H1 (cell line): ENCODE data around the gene MBOAT2. TPM values are rescaled to one million over a fixed set of nuclear protein-coding genes. Genes with fewer than 3 reads are reported as not detected.

Source experiments
- BACH1 ChIP-seq: IDR thresholded peaks from 2 replicates; pipeline ENCODE4 v1.6.1; 2012; ENCODE audit warnings: low read length, improper control_type of control experiment
- BRCA1 ChIP-seq: IDR thresholded peaks from 2 replicates; pipeline ENCODE4 v1.6.1; 2012; ENCODE audit warnings: low read depth, low read length, improper control_type of control experiment
- JUND ChIP-seq: IDR thresholded peaks from 2 replicates; pipeline ENCODE4 v1.6.1; 2011; ENCODE audit warnings: mild to moderate bottlenecking, improper control_type of control experiment, low read length
- RNF2 ChIP-seq: fragments of 200-900, 300-1000 bp; sonication (generic); IDR thresholded peaks from 2 replicates; pipeline ENCODE4 v1.7.1; 2016; ENCODE audit warnings: borderline replicate concordance, low read depth, mild to moderate bottlenecking, antibody characterized with exemption, low read length; ENCODE audit not compliant: poor library complexity, severe bottlenecking; ENCODE audit errors: missing control alignments
- SIN3A ChIP-seq, 2 experiments: IDR thresholded peaks in 1 of 2; conservative IDR thresholded peaks in 1 of 2; 2 replicates each; pipeline ENCODE4 v1.6.1; 2011 to 2012; ENCODE audit warnings: low read length in 2 of 2, improper control_type of control experiment in 1 of 2, low read depth in 1 of 2, mild to moderate bottlenecking in 1 of 2
- SP4 ChIP-seq: IDR thresholded peaks from 2 replicates; pipeline ENCODE4 v1.6.1; 2012; ENCODE audit warnings: low read length, inconsistent platforms
- SRF ChIP-seq: IDR thresholded peaks from 2 replicates; pipeline ENCODE4 v1.6.1; 2011; ENCODE audit warnings: mild to moderate bottlenecking, low read depth, low read length, moderate library complexity
- polyA plus RNA-seq, 7 experiments: library from polyadenylated mRNA; depleted of rRNA in 3 of 7; stranded (reverse) in 5 of 7; unstranded in 2 of 7; fragments of >200 nt in 5 of 7; fragments of 200-250 nt in 2 of 7; gene quantifications; 1 replicate in 5 of 7; 2 replicates in 1 of 7; 4 replicates in 1 of 7; pipeline versions ENCODE4 v1.2.1 to v1.2.3, GENCODE V29; 2011 to 2013; ENCODE audit warnings: missing spikeins in 2 of 7, mixed read lengths in 2 of 7
- total RNA-seq: library from RNA; stranded (reverse); fragmentation: NEBNext Ultra II Directional; extraction: Animal tissue kit (Norgen Biotek cat#: 25700); gene quantifications from 2 replicates; pipeline ENCODE4 v1.2.1, GENCODE V29; 2021
- TF ChIP-seq, protein P1 (sequence below): fragments of 300-600 bp; sonication (generic); IDR thresholded peaks from 2 replicates; pipeline ENCODE4 v1.7.1; 2012; ENCODE audit warnings: low read length, moderate library complexity, mild to moderate bottlenecking, inconsistent platforms; ENCODE audit not compliant: insufficient replicate concordance
- TF ChIP-seq, protein P2 (sequence below), 3 experiments: IDR thresholded peaks; 1 replicate in 2 of 3; 2 replicates in 1 of 3; pipeline versions ENCODE4 v1.5.1 to v1.6.1; 2011; ENCODE audit warnings: low read length in 3 of 3, mild to moderate bottlenecking in 3 of 3, inconsistent platforms in 2 of 3, low read depth in 1 of 3, moderate library complexity in 1 of 3; ENCODE audit not compliant: insufficient read depth in 1 of 3; ENCODE audit errors: control extremely low read depth in 1 of 3

MBOAT2 gene
- total and polyA plus RNA-seq, 2 of the 8 experiments (the other 6 are each of a cell fraction or from before 2014, with no cell fraction given): 11.2 to 23.4 TPM

DNA sequence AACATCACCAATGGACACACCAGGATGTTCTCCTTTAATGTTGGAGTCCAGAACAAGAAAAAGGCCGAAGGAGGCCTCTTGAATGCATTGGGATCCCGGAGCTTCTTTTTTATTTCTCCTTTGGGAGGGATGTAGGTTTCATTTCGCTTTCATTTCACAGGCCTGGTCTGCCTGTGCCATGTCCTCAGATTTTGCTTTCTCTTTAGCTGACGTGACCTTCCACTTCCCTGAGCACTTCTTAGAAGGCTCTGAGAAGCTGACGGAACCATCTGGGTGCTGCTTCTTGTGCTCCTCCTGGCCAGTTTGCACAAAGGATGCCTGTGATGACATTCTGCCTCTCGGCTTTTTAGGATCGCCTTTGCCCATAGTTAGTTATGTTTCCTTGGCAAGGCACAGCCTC is 15.1 kb upstream of the MBOAT2 start (continued):
- TF ChIP-seq, protein P1, sequence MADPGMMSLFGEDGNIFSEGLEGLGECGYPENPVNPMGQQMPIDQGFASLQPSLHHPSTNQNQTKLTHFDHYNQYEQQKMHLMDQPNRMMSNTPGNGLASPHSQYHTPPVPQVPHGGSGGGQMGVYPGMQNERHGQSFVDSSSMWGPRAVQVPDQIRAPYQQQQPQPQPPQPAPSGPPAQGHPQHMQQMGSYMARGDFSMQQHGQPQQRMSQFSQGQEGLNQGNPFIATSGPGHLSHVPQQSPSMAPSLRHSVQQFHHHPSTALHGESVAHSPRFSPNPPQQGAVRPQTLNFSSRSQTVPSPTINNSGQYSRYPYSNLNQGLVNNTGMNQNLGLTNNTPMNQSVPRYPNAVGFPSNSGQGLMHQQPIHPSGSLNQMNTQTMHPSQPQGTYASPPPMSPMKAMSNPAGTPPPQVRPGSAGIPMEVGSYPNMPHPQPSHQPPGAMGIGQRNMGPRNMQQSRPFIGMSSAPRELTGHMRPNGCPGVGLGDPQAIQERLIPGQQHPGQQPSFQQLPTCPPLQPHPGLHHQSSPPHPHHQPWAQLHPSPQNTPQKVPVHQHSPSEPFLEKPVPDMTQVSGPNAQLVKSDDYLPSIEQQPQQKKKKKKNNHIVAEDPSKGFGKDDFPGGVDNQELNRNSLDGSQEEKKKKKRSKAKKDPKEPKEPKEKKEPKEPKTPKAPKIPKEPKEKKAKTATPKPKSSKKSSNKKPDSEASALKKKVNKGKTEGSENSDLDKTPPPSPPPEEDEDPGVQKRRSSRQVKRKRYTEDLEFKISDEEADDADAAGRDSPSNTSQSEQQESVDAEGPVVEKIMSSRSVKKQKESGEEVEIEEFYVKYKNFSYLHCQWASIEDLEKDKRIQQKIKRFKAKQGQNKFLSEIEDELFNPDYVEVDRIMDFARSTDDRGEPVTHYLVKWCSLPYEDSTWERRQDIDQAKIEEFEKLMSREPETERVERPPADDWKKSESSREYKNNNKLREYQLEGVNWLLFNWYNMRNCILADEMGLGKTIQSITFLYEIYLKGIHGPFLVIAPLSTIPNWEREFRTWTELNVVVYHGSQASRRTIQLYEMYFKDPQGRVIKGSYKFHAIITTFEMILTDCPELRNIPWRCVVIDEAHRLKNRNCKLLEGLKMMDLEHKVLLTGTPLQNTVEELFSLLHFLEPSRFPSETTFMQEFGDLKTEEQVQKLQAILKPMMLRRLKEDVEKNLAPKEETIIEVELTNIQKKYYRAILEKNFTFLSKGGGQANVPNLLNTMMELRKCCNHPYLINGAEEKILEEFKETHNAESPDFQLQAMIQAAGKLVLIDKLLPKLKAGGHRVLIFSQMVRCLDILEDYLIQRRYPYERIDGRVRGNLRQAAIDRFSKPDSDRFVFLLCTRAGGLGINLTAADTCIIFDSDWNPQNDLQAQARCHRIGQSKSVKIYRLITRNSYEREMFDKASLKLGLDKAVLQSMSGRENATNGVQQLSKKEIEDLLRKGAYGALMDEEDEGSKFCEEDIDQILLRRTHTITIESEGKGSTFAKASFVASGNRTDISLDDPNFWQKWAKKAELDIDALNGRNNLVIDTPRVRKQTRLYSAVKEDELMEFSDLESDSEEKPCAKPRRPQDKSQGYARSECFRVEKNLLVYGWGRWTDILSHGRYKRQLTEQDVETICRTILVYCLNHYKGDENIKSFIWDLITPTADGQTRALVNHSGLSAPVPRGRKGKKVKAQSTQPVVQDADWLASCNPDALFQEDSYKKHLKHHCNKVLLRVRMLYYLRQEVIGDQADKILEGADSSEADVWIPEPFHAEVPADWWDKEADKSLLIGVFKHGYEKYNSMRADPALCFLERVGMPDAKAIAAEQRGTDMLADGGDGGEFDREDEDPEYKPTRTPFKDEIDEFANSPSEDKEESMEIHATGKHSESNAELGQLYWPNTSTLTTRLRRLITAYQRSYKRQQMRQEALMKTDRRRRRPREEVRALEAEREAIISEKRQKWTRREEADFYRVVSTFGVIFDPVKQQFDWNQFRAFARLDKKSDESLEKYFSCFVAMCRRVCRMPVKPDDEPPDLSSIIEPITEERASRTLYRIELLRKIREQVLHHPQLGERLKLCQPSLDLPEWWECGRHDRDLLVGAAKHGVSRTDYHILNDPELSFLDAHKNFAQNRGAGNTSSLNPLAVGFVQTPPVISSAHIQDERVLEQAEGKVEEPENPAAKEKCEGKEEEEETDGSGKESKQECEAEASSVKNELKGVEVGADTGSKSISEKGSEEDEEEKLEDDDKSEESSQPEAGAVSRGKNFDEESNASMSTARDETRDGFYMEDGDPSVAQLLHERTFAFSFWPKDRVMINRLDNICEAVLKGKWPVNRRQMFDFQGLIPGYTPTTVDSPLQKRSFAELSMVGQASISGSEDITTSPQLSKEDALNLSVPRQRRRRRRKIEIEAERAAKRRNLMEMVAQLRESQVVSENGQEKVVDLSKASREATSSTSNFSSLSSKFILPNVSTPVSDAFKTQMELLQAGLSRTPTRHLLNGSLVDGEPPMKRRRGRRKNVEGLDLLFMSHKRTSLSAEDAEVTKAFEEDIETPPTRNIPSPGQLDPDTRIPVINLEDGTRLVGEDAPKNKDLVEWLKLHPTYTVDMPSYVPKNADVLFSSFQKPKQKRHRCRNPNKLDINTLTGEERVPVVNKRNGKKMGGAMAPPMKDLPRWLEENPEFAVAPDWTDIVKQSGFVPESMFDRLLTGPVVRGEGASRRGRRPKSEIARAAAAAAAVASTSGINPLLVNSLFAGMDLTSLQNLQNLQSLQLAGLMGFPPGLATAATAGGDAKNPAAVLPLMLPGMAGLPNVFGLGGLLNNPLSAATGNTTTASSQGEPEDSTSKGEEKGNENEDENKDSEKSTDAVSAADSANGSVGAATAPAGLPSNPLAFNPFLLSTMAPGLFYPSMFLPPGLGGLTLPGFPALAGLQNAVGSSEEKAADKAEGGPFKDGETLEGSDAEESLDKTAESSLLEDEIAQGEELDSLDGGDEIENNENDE: no peak
- TF ChIP-seq, protein P2, sequence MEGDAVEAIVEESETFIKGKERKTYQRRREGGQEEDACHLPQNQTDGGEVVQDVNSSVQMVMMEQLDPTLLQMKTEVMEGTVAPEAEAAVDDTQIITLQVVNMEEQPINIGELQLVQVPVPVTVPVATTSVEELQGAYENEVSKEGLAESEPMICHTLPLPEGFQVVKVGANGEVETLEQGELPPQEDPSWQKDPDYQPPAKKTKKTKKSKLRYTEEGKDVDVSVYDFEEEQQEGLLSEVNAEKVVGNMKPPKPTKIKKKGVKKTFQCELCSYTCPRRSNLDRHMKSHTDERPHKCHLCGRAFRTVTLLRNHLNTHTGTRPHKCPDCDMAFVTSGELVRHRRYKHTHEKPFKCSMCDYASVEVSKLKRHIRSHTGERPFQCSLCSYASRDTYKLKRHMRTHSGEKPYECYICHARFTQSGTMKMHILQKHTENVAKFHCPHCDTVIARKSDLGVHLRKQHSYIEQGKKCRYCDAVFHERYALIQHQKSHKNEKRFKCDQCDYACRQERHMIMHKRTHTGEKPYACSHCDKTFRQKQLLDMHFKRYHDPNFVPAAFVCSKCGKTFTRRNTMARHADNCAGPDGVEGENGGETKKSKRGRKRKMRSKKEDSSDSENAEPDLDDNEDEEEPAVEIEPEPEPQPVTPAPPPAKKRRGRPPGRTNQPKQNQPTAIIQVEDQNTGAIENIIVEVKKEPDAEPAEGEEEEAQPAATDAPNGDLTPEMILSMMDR (IDR thresholded peaks at IDR 0.05; ENCODE audit: control extremely low read depth in 1 of 3, insufficient read depth in 1 of 3, low read depth in 1 of 3, low read length in 3 of 3): no peak
- TF ChIP-seq SRF (no peak), SP4 (no peak), BRCA1 (no peak), RNF2 (no peak), BACH1 (no peak), SIN3A (conservative IDR thresholded peaks at IDR 0.05 in 1 of 2, IDR thresholded peaks at IDR 0.05 in 1 of 2; ENCODE audit: low read depth in 1 of 2, low read length in 2 of 2) (no peak), JUND (no peak)
